Measurements from ENCODE around the gene FBXL14. TPM values are rescaled to one million over a fixed set of nuclear protein-coding genes. Genes with fewer than 3 reads are reported as not detected.

FBXL14 gene
- total and polyA plus RNA-seq, 9 of the 15 experiments (the other 6 are each of a cell fraction or from before 2014, with no cell fraction given), result 0.13 to 9.8 (median 3.3) TPM

DNA sequence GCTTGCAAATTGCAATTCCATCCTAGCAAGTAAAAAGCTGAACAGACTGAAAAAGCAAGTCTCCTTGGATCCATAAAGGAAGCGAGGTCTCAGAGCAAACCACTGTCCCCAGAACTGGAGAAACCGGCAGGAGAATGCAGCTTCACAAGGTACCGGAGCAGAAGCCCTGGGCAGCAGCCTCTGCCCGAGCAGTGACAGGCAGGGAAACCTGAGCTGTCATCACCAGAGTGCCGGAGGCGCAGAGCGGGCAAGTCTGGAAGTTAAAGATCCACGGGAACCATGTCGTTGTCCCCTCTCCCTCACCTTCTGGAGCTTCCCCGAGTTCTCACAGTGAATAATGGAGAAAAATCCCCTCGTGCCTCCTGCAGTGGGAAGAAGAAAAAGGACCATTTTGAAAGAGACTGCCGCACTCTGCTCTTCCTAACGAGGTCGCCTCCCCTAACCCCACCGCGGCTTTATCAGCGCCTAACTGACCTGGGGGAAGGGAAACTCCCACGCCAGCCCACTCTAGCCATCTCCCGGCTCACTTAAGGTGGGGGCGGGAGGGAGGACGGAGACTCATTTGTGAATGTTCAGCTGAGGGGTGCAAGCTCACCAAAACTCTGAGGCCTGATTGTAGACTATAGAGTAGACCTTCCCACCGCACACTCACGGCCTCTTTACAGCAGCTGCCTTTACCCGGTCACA is 27.8 kb downstream of the FBXL14 start (continued):
- TF ChIP-seq, protein P1, sequence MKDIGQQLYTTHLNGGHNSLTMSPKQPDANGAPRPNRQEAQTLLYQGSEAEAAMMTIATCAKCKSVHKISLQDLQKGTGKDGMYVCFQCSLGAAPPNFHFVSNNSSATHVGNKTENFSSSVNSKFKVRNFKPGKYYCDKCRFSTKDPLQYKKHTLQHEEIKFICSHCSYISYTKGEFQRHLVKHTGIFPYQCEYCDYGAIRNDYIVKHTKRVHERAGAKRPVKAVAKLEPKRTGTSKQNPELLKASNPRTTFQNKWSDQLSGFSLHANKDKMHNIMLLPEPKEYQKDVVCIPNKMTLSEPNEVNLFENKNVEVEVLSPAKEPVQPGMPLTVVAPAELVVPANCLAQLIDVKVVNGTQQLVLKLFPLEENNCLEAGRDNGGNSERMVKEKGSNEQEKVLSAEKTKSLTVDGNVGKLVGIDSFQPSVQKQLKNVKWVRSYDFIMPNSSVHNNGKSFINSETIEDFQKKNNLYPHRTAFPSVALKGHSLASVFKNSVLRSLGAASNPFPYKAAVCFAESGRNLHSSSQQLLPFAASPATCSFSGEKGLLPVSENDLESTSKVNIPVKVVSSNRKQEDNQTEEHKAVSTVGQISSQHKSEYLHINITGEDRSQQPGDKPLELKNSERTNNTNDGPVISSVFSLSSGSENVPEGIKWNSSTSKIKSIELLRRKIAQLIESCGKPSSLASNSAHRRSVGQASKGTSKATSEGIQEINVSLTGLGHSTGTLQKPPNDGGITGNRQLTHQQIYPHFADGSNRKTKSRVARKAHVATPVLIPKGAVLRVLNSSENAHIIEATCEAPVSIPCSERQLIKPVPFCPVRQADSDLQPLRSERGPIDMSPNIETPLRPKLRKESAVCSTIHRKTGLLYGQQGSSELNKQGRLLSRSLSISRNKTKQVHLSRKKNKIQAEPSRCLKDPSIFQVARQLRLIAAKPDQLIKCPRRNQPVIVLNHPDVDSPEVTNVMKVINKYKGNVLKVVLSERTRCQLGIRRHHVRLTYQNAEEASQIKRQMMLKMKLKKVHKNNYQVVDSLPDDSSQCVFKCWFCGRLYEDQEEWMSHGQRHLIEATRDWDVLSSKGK (CRISPR knock-in tag; IDR thresholded peaks at IDR 0.05), result no peak
- TF ChIP-seq MXI1 (IDR thresholded peaks at IDR 0.05; ENCODE audit: low read depth, low read length), result no peak
- no peak for TF ChIP-seq ZNF699 (CRISPR knock-in tag; IDR thresholded peaks at IDR 0.05; ENCODE audit: insufficient replicate concordance)
- no peak for TF ChIP-seq EWSR1 (IDR thresholded peaks at IDR 0.05; ENCODE audit: borderline replicate concordance, low read depth, partially characterized antibody)
- TF ChIP-seq YBX1 (IDR thresholded peaks at IDR 0.05), result no peak
- no peak for TF ChIP-seq SMAD1 (IDR thresholded peaks at IDR 0.05; ENCODE audit: low read depth, low read length, partially characterized antibody)
- no peak for TF ChIP-seq ZNF134 (CRISPR knock-in tag; conservative IDR thresholded peaks at IDR 0.05)
- no peak for TF ChIP-seq ESRRA (IDR thresholded peaks at IDR 0.05; ENCODE audit: borderline replicate concordance, low read depth)
- no peak for TF ChIP-seq KLF6 (CRISPR knock-in tag; IDR thresholded peaks at IDR 0.05; ENCODE audit: borderline replicate concordance)
- TF ChIP-seq SOX6 (IDR thresholded peaks at IDR 0.05), result peak; percentile 38; the same call in 1 of the 2 replicates
- TF ChIP-seq HMG20A (CRISPR knock-in tag; conservative IDR thresholded peaks at IDR 0.05), result no peak
- TF ChIP-seq SMARCC2 (IDR thresholded peaks at IDR 0.05; ENCODE audit: low read depth), result peak; percentile 35; the same call in 1 of the 2 replicates
- TF ChIP-seq, protein P2, sequence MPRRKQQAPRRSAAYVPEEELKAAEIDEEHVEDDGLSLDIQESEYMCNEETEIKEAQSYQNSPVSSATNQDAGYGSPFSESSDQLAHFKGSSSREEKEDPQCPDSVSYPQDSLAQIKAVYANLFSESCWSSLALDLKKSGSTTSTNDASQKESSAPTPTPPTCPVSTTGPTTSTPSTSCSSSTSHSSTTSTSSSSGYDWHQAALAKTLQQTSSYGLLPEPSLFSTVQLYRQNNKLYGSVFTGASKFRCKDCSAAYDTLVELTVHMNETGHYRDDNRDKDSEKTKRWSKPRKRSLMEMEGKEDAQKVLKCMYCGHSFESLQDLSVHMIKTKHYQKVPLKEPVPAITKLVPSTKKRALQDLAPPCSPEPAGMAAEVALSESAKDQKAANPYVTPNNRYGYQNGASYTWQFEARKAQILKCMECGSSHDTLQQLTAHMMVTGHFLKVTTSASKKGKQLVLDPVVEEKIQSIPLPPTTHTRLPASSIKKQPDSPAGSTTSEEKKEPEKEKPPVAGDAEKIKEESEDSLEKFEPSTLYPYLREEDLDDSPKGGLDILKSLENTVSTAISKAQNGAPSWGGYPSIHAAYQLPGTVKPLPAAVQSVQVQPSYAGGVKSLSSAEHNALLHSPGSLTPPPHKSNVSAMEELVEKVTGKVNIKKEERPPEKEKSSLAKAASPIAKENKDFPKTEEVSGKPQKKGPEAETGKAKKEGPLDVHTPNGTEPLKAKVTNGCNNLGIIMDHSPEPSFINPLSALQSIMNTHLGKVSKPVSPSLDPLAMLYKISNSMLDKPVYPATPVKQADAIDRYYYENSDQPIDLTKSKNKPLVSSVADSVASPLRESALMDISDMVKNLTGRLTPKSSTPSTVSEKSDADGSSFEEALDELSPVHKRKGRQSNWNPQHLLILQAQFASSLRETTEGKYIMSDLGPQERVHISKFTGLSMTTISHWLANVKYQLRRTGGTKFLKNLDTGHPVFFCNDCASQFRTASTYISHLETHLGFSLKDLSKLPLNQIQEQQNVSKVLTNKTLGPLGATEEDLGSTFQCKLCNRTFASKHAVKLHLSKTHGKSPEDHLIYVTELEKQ (CRISPR knock-in tag; IDR thresholded peaks at IDR 0.05), result no peak
- no peak for TF ChIP-seq DACH1 (IDR thresholded peaks at IDR 0.05; ENCODE audit: partially characterized antibody)
- no peak for TF ChIP-seq ZNF282 (CRISPR knock-in tag; IDR thresholded peaks at IDR 0.05)
- TF ChIP-seq KLF1 (tag; IDR thresholded peaks at IDR 0.05), result no peak
- peak; percentile 84 for TF ChIP-seq ARID1B (IDR thresholded peaks at IDR 0.05)
- TF ChIP-seq TARDBP (IDR thresholded peaks at IDR 0.05), result no peak
- TF ChIP-seq ZNF263 (CRISPR knock-in tag; IDR thresholded peaks at IDR 0.05; ENCODE audit: borderline replicate concordance), result peak; percentile 98
- no peak for TF ChIP-seq ZFP30 (CRISPR knock-in tag; IDR thresholded peaks at IDR 0.05; ENCODE audit: borderline replicate concordance)
- TF ChIP-seq ZNF436 (CRISPR knock-in tag; IDR thresholded peaks at IDR 0.05), result no peak
- TF ChIP-seq SETDB1 (IDR thresholded peaks at IDR 0.05; ENCODE audit: low read length), result no peak
- TF ChIP-seq ZNF717 (CRISPR knock-in tag; IDR thresholded peaks at IDR 0.05), result no peak
- TF ChIP-seq HDAC1 (IDR thresholded peaks at IDR 0.05), result peak in 1 of 2 experiments; percentile 33; a peak in 1 of 4 replicates
- TF ChIP-seq MED1 (CRISPR knock-in tag; IDR thresholded peaks at IDR 0.05; ENCODE audit: borderline replicate concordance), result no peak
